Astrocyte (in vitro differentiated cells and primary cell): ENCODE data around the gene FAM222A.

Experiments used
- EZH2 ChIP-seq: IDR thresholded peaks from 2 replicates; pipeline ENCODE4 v1.6.1; 2012; ENCODE audit warnings: mild to moderate bottlenecking, low read length, inconsistent platforms; ENCODE audit not compliant: insufficient read depth
- TF ChIP-seq, protein P1 (sequence below): IDR thresholded peaks from 2 replicates; pipeline ENCODE4 v1.5.1; 2011; ENCODE audit warnings: low read depth, mild to moderate bottlenecking, inconsistent platforms, low read length, moderate library complexity; ENCODE audit not compliant: insufficient read depth

DNA sequence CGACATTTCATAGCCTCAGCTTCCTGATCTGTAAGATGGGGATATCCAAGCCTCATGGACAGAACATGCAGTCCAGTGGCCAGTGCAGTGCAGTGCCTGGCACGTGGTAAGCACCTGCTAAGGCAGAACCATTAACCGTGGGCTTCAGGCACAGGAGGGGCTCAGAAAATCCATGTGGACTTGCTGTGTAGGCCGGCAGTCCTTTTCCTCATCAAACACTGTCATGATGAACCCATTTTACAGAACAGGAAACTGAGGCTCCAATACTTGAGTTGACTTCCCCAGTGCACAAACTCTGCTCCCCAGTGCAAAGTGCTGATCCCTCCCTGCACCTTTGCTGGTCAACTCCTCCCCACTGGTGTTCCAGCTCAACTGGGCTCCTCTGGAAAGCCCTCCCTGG, 101.6 kb downstream of the FAM222A start:
- TF ChIP-seq, protein P1, sequence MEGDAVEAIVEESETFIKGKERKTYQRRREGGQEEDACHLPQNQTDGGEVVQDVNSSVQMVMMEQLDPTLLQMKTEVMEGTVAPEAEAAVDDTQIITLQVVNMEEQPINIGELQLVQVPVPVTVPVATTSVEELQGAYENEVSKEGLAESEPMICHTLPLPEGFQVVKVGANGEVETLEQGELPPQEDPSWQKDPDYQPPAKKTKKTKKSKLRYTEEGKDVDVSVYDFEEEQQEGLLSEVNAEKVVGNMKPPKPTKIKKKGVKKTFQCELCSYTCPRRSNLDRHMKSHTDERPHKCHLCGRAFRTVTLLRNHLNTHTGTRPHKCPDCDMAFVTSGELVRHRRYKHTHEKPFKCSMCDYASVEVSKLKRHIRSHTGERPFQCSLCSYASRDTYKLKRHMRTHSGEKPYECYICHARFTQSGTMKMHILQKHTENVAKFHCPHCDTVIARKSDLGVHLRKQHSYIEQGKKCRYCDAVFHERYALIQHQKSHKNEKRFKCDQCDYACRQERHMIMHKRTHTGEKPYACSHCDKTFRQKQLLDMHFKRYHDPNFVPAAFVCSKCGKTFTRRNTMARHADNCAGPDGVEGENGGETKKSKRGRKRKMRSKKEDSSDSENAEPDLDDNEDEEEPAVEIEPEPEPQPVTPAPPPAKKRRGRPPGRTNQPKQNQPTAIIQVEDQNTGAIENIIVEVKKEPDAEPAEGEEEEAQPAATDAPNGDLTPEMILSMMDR: no peak
- TF ChIP-seq EZH2: no peak
